GM19239 (cell line): ENCODE data around the gene ARID4B.
A peak's percentile ranks its signal among the peaks of the same experiment; 100 is the strongest.
"Not testable (repeated sequence)": the region's sequence is repeated elsewhere in the genome, so short reads cannot be mapped to it uniquely, and the experiment has no call there.

Experiments used
- DNase-seq: peaks from one replicate; pipeline ENCODE4 v3.0.0; 2011; ENCODE audit warnings: low spot score; ENCODE audit not compliant: insufficient read length
- FAIRE-seq: peaks from 2 replicates; lab custom pipeline; 2011; peaks lifted over from hg19 to GRCh38; lab: Jason Lieb, UNC

Gene ARID4B

GRCh38 chr1:235275836-235276235 is 52.1 kb downstream of the ARID4B start:
- peak; percentile 18 for FAIRE-seq
- no peak for DNase-seq

GRCh38 chr1:235275223-235275622 is 52.8 kb downstream of the ARID4B start:
- DNase-seq (peak; percentile 13), FAIRE-seq (peak; percentile 90)

GRCh38 chr1:235272851-235273250 is 55.1 kb downstream of the ARID4B start:
- no peak for FAIRE-seq
- DNase-seq, result no peak

- FAIRE-seq (peak; percentile 89), DNase-seq (no peak)
These were observed 57.4 kb downstream of the ARID4B start for GRCh38 chr1:235270625-235271024.

- not testable (repeated sequence) for FAIRE-seq, DNase-seq
These were observed 58.0 kb downstream of the ARID4B start for GRCh38 chr1:235269990-235270389.

- DNase-seq, result no peak
These were observed 59.4 kb downstream of the ARID4B start for GRCh38 chr1:235268379-235269125.

GRCh38 chr1:235266967-235267366 is 61.0 kb downstream of the ARID4B start:
- FAIRE-seq, result no peak

More at GRCh38 chr1:235268379-235269125, 59.4 kb downstream of the ARID4B start:
- no peak for FAIRE-seq

GRCh38 chr1:235266325-235266724 is 61.7 kb downstream of the ARID4B start:
- DNase-seq, result no peak
- FAIRE-seq, result no peak

More at GRCh38 chr1:235266967-235267366, 61.0 kb downstream of the ARID4B start:
- no peak for DNase-seq

GRCh38 chr1:235265900-235266299 is 62.1 kb downstream of the ARID4B start:
- FAIRE-seq, result no peak

GRCh38 chr1:235264327-235264726 is 63.7 kb downstream of the ARID4B start:
- no peak for FAIRE-seq

More at GRCh38 chr1:235265900-235266299, 62.1 kb downstream of the ARID4B start:
- DNase-seq, result no peak

GRCh38 chr1:235262539-235262938 is 65.4 kb downstream of the ARID4B start:
- FAIRE-seq (no peak), DNase-seq (no peak)

More at GRCh38 chr1:235264327-235264726, 63.7 kb downstream of the ARID4B start:
- DNase-seq, result no peak

- FAIRE-seq (no peak), DNase-seq (no peak)
These were observed 66.7 kb downstream of the ARID4B start for GRCh38 chr1:235261243-235261642.

- FAIRE-seq (peak; percentile 72), DNase-seq (no peak)
These were observed 68.7 kb downstream of the ARID4B start for GRCh38 chr1:235259133-235259778.

GRCh38 chr1:235258068-235258467 is 69.9 kb downstream of the ARID4B start:
- DNase-seq, FAIRE-seq: not testable (repeated sequence)

GRCh38 chr1:235254721-235255120 is 73.3 kb downstream of the ARID4B start:
- peak; percentile 67 for FAIRE-seq

GRCh38 chr1:235253219-235253962 is 74.6 kb downstream of the ARID4B start:
- FAIRE-seq (peak; percentile 72), DNase-seq (no peak)

More at GRCh38 chr1:235254721-235255120, 73.3 kb downstream of the ARID4B start:
- DNase-seq, result no peak

- DNase-seq (no peak), FAIRE-seq (no peak)
These were observed 77.5 kb downstream of the ARID4B start for GRCh38 chr1:235250430-235250829.

- FAIRE-seq (peak; percentile 96), DNase-seq (no peak)
These were observed 81.7 kb downstream of the ARID4B start for GRCh38 chr1:235246022-235246948.

GRCh38 chr1:235244974-235245592 is 82.9 kb downstream of the ARID4B start:
- no peak for FAIRE-seq
- DNase-seq, result no peak
